Activated naive CD8-positive, alpha-beta T cell (primary cell): ENCODE data around the gene ABI3BP.

ENCODE experiments used
- H3K27ac Mint-ChIP-seq: one replicate; pipeline ENCODE4 v1.8.0; 2021; ENCODE audit warnings: mixed read lengths
- H3K27me3 Mint-ChIP-seq: one replicate; pipeline ENCODE4 v1.8.0; 2021; ENCODE audit warnings: mixed read lengths
- H3K36me3 Mint-ChIP-seq: one replicate; pipeline ENCODE4 v1.8.0; 2021; ENCODE audit warnings: mixed read lengths
- H3K4me1 Mint-ChIP-seq: one replicate; pipeline ENCODE4 v1.8.0; 2021; ENCODE audit warnings: low read depth, mixed read lengths
- H3K4me3 Mint-ChIP-seq: one replicate; pipeline ENCODE4 v1.8.0; 2021; ENCODE audit warnings: mild to moderate bottlenecking, mixed read lengths
- H3K9me3 Mint-ChIP-seq: one replicate; pipeline ENCODE4 v1.8.0; 2021; ENCODE audit warnings: low read depth, mixed read lengths

ABI3BP gene

GRCh38 chr3:100815583-100815982, 177.6 kb downstream of the ABI3BP start:
- H3K4me1 Mint-ChIP-seq: no peaks in the 10 kb centered on the region
- no peaks in the 10 kb centered on the region for H3K36me3 Mint-ChIP-seq
- no peaks in the 10 kb centered on the region for H3K9me3 Mint-ChIP-seq
- H3K27me3 Mint-ChIP-seq: peaks cover 12% of the 10 kb centered on the region
- no peak overlapping the region for H3K4me3 Mint-ChIP-seq
- H3K27ac Mint-ChIP-seq: no peak overlapping the region

- Mint-ChIP-seq H3K27me3 (peaks cover 12% of the 10 kb centered on the region), H3K9me3 (no peaks in the 10 kb centered on the region), H3K27ac (no peak overlapping the region), H3K4me1 (no peaks in the 10 kb centered on the region), H3K36me3 (no peaks in the 10 kb centered on the region), H3K4me3 (no peak overlapping the region)
Measured at GRCh38 chr3:100813828-100814227, 179.4 kb downstream of the ABI3BP start.

- H3K4me3 Mint-ChIP-seq: no peak overlapping the region
- peaks cover 10% of the 10 kb centered on the region for H3K27me3 Mint-ChIP-seq
- H3K9me3 Mint-ChIP-seq: no peaks in the 10 kb centered on the region
- no peaks in the 10 kb centered on the region for H3K36me3 Mint-ChIP-seq
- H3K4me1 Mint-ChIP-seq: no peaks in the 10 kb centered on the region
- H3K27ac Mint-ChIP-seq: no peak overlapping the region
Measured at GRCh38 chr3:100811779-100812507, 181.3 kb downstream of the ABI3BP start.

GRCh38 chr3:100810671-100811070, 182.6 kb downstream of the ABI3BP start:
- no peaks in the 10 kb centered on the region for H3K4me1 Mint-ChIP-seq
- H3K4me3 Mint-ChIP-seq: no peak overlapping the region
- peaks cover 10% of the 10 kb centered on the region for H3K27me3 Mint-ChIP-seq
- H3K36me3 Mint-ChIP-seq: no peaks in the 10 kb centered on the region
- no peak overlapping the region for H3K27ac Mint-ChIP-seq
- no peaks in the 10 kb centered on the region for H3K9me3 Mint-ChIP-seq

- H3K27ac Mint-ChIP-seq: no peak overlapping the region
- H3K27me3 Mint-ChIP-seq: peaks cover 3% of the 10 kb centered on the region
- no peaks in the 10 kb centered on the region for H3K36me3 Mint-ChIP-seq
- no peaks in the 10 kb centered on the region for H3K9me3 Mint-ChIP-seq
- no peak overlapping the region for H3K4me3 Mint-ChIP-seq
- H3K4me1 Mint-ChIP-seq: no peaks in the 10 kb centered on the region
Measured at GRCh38 chr3:100804631-100805030, 188.6 kb downstream of the ABI3BP start.

GRCh38 chr3:100803711-100804110, 189.5 kb downstream of the ABI3BP start:
- Mint-ChIP-seq H3K4me1 (no peaks in the 10 kb centered on the region), H3K36me3 (no peaks in the 10 kb centered on the region), H3K9me3 (no peaks in the 10 kb centered on the region), H3K4me3 (no peak overlapping the region), H3K27me3 (no peaks in the 10 kb centered on the region), H3K27ac (no peak overlapping the region)

GRCh38 chr3:100802126-100802525, 191.1 kb downstream of the ABI3BP start:
- Mint-ChIP-seq H3K36me3 (no peaks in the 10 kb centered on the region), H3K4me3 (no peak overlapping the region), H3K27ac (no peak overlapping the region), H3K27me3 (no peaks in the 10 kb centered on the region), H3K4me1 (no peaks in the 10 kb centered on the region), H3K9me3 (no peaks in the 10 kb centered on the region)

GRCh38 chr3:100798012-100798411, 195.2 kb downstream of the ABI3BP start:
- Mint-ChIP-seq H3K4me3 (no peak overlapping the region), H3K4me1 (peaks cover 2% of the 10 kb centered on the region), H3K9me3 (no peaks in the 10 kb centered on the region), H3K27me3 (no peaks in the 10 kb centered on the region), H3K27ac (no peak overlapping the region), H3K36me3 (no peaks in the 10 kb centered on the region)

- peaks cover 2% of the 10 kb centered on the region for H3K4me1 Mint-ChIP-seq
- H3K27ac Mint-ChIP-seq: no peak overlapping the region
- H3K9me3 Mint-ChIP-seq: no peaks in the 10 kb centered on the region
- H3K4me3 Mint-ChIP-seq: no peak overlapping the region
- no peaks in the 10 kb centered on the region for H3K36me3 Mint-ChIP-seq
- no peaks in the 10 kb centered on the region for H3K27me3 Mint-ChIP-seq
Measured at GRCh38 chr3:100796556-100796955, 196.7 kb downstream of the ABI3BP start.

GRCh38 chr3:100789579-100789978, 203.6 kb downstream of the ABI3BP start:
- Mint-ChIP-seq H3K36me3 (no peaks in the 10 kb centered on the region), H3K27me3 (no peaks in the 10 kb centered on the region)

GRCh38 chr3:100783619-100784018, 209.6 kb downstream of the ABI3BP start:
- H3K27ac Mint-ChIP-seq: no peak overlapping the region
- no peak overlapping the region for H3K4me3 Mint-ChIP-seq
- H3K4me1 Mint-ChIP-seq: no peaks in the 10 kb centered on the region
- peaks cover 6% of the 10 kb centered on the region for H3K9me3 Mint-ChIP-seq
- no peaks in the 10 kb centered on the region for H3K36me3 Mint-ChIP-seq
- no peaks in the 10 kb centered on the region for H3K27me3 Mint-ChIP-seq

More at GRCh38 chr3:100789579-100789978, 203.6 kb downstream of the ABI3BP start:
- Mint-ChIP-seq H3K9me3 (peaks cover 4% of the 10 kb centered on the region), H3K4me1 (no peaks in the 10 kb centered on the region), H3K4me3 (no peak overlapping the region), H3K27ac (no peak overlapping the region)

GRCh38 chr3:100782906-100783305, 210.3 kb downstream of the ABI3BP start:
- no peaks in the 10 kb centered on the region for H3K36me3 Mint-ChIP-seq
- H3K27ac Mint-ChIP-seq: no peak overlapping the region
- H3K4me3 Mint-ChIP-seq: no peak overlapping the region
- H3K4me1 Mint-ChIP-seq: no peaks in the 10 kb centered on the region
- H3K9me3 Mint-ChIP-seq: peaks cover 6% of the 10 kb centered on the region
- H3K27me3 Mint-ChIP-seq: no peaks in the 10 kb centered on the region

- H3K4me3 Mint-ChIP-seq: no peak overlapping the region
- H3K27ac Mint-ChIP-seq: no peak overlapping the region
- H3K36me3 Mint-ChIP-seq: no peaks in the 10 kb centered on the region
Measured at GRCh38 chr3:100782348-100782747, 210.9 kb downstream of the ABI3BP start.

GRCh38 chr3:100781301-100781700, 211.9 kb downstream of the ABI3BP start:
- H3K27ac Mint-ChIP-seq: no peak overlapping the region
- peaks cover 6% of the 10 kb centered on the region for H3K9me3 Mint-ChIP-seq
- no peaks in the 10 kb centered on the region for H3K27me3 Mint-ChIP-seq
- H3K4me1 Mint-ChIP-seq: no peaks in the 10 kb centered on the region
- H3K4me3 Mint-ChIP-seq: no peak overlapping the region
- no peaks in the 10 kb centered on the region for H3K36me3 Mint-ChIP-seq

More at GRCh38 chr3:100782348-100782747, 210.9 kb downstream of the ABI3BP start:
- Mint-ChIP-seq H3K9me3 (peaks cover 6% of the 10 kb centered on the region), H3K4me1 (no peaks in the 10 kb centered on the region), H3K27me3 (no peaks in the 10 kb centered on the region)

GRCh38 chr3:100780071-100780622, 213.1 kb downstream of the ABI3BP start:
- Mint-ChIP-seq H3K4me3 (no peak overlapping the region), H3K36me3 (no peaks in the 10 kb centered on the region), H3K27ac (no peak overlapping the region), H3K27me3 (no peaks in the 10 kb centered on the region), H3K4me1 (no peaks in the 10 kb centered on the region), H3K9me3 (peaks cover 3% of the 10 kb centered on the region)

GRCh38 chr3:100779480-100779879, 213.7 kb downstream of the ABI3BP start:
- Mint-ChIP-seq H3K4me1 (no peaks in the 10 kb centered on the region), H3K27me3 (no peaks in the 10 kb centered on the region), H3K9me3 (peaks cover 1% of the 10 kb centered on the region), H3K27ac (no peak overlapping the region), H3K4me3 (no peak overlapping the region), H3K36me3 (no peaks in the 10 kb centered on the region)
